Body of pancreas (tissue), 4 donors: Measurements from ENCODE around the gene CAPN2.

Experiments used
- POLR2A ChIP-seq, 3 donors: fragments of 450-650 bp; IDR thresholded peaks; one replicate each; pipeline ENCODE4 v1.6.1; 2016; ENCODE audit warnings: antibody characterized with exemption in 3 of 3, mild to moderate bottlenecking in 2 of 3
- TF ChIP-seq, protein P1 (sequence below), 7 experiments: fragments of 450-650 bp in 4 of 7; fragments of 200-600 bp in 3 of 7; sonication (generic) in 3 of 7; IDR thresholded peaks; one replicate each; pipeline ENCODE4 v1.5.1; 2016 to 2019; ENCODE audit warnings: antibody characterized with exemption in 7 of 7

- TF ChIP-seq, protein P1, sequence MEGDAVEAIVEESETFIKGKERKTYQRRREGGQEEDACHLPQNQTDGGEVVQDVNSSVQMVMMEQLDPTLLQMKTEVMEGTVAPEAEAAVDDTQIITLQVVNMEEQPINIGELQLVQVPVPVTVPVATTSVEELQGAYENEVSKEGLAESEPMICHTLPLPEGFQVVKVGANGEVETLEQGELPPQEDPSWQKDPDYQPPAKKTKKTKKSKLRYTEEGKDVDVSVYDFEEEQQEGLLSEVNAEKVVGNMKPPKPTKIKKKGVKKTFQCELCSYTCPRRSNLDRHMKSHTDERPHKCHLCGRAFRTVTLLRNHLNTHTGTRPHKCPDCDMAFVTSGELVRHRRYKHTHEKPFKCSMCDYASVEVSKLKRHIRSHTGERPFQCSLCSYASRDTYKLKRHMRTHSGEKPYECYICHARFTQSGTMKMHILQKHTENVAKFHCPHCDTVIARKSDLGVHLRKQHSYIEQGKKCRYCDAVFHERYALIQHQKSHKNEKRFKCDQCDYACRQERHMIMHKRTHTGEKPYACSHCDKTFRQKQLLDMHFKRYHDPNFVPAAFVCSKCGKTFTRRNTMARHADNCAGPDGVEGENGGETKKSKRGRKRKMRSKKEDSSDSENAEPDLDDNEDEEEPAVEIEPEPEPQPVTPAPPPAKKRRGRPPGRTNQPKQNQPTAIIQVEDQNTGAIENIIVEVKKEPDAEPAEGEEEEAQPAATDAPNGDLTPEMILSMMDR (IDR thresholded peaks at IDR 0.05), result no peak
- no peak for TF ChIP-seq POLR2A (IDR thresholded peaks at IDR 0.05)
Measured at GRCh38 chr1:223703668-223704013, 8.7 kb upstream of the CAPN2 start.
